Activated naive CD4-positive, alpha-beta T cell treated with anti-CD3 and anti-CD28 coated beads, Interleukin-2, amount 50 U/mL, for 24 hours (primary cell): ENCODE data around the gene CNIH1.

Experiments
- H3K27ac Mint-ChIP-seq: one replicate; pipeline ENCODE4 v1.8.0; 2021; ENCODE audit warnings: mild to moderate bottlenecking, mixed read lengths
- H3K27me3 Mint-ChIP-seq: one replicate; pipeline ENCODE4 v1.8.0; 2021; ENCODE audit warnings: mixed read lengths
- H3K36me3 Mint-ChIP-seq: one replicate; pipeline ENCODE4 v1.8.0; 2021; ENCODE audit warnings: mixed read lengths
- H3K4me1 Mint-ChIP-seq: one replicate; pipeline ENCODE4 v1.8.0; 2021; ENCODE audit warnings: mixed read lengths
- H3K4me3 Mint-ChIP-seq: one replicate; pipeline ENCODE4 v1.8.0; 2021; ENCODE audit warnings: mild to moderate bottlenecking, mixed read lengths
- H3K9me3 Mint-ChIP-seq: one replicate; pipeline ENCODE4 v1.8.0; 2021; ENCODE audit warnings: mixed read lengths

Gene CNIH1

DNA sequence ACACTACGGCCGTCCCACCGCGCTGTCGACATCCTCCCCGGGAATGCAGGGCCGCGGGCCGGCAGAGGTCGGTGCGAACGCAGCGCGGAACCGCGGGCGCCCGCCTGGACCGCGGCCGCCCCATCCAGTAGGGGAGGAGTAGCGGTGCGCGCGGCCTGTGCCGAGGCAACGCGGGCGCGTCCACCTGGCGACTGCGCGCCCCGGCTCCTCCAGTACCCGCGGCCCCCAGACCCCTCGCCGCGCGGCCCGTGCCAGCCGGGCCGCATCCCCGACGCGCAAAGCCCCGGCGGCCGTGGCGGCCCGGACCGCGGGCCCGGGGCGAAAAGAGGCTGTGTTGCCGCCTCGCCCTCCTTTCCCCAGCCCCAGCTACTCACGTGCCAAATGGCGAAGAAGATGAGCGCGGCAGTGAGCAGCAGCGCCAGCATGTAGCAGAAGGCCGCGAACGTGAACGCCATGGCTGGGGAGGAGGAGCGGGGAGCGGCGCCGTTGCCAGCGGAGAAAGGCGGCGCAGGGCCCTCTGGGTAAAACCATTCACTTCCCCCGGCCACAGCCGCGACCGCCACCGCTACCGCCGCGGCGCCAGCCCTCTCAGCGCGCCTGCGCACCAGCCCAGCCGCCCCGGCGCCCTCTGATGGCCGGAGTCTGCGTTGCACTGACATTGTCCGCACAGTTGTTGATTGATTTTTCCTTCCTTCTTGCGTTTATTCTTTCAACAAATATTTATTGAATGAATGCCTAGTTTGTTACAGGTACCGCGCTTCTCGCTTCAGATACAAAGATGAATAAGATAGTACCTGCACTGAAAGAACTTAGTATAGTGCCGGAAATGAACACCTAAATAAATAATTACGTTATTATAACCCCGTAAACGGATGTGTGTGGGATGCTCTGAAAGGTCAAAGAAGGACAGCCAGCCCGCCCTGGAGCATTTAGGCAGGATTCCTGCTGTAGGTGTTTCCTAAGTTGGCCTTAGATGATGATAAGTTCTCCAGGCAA lies at the start of gene CNIH1:
Gene CNIH1 (minus strand): TSS at position 502 of the 996 bp plus-strand sequence. CDS start 47 bp downstream, at position 455.
- peaks cover 3% of the 10 kb centered on the region for H3K36me3 Mint-ChIP-seq
- H3K27ac Mint-ChIP-seq: peak within 1 kb of the TSS; percentile 91
- H3K4me3 Mint-ChIP-seq: peak within 1 kb of the TSS; percentile 94
- H3K27me3 Mint-ChIP-seq: no peaks in the 10 kb centered on the region
- peaks cover 54% of the 10 kb centered on the region for H3K4me1 Mint-ChIP-seq
- H3K9me3 Mint-ChIP-seq: no peaks in the 10 kb centered on the region

DNA sequence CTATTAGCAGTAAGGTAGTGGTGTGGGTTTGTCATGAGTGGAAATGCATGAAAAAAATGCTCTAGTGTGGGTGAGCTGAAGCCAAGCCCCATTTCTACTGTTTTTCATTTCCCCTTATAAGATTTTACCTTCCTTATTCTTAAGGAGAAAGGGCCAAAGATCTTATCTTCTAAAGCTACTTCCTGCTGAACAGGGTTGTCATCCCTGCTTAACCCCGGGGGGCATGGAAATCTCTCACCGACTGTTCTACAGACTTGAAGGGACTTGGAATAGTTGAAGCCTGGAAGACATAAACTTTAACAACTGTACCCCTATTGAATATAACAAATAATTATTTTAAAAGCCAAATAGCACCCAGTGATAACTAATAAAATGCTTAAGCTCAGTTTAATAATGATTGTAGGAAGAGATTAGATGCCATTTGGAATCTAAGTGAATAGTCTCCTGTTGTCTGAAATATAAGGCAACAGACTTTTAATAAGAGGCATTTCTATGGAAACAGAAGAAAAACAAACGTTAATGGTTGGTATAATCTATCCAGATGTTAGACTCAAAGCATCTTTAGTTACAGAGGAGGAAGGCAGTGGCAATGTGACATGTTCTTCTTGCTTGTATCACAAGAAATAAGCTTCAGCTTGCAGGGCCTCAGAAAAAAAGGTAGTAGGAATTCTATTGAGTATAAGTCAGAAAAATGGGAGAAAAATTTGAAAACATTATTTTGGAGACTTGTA lies 49.4 kb upstream of the CNIH1 start:
- Mint-ChIP-seq H3K4me1 (peaks cover 45% of the 10 kb centered on the region), H3K4me3 (no peak overlapping the region), H3K27me3 (no peaks in the 10 kb centered on the region), H3K27ac (no peak overlapping the region), H3K9me3 (no peaks in the 10 kb centered on the region), H3K36me3 (peaks cover 4% of the 10 kb centered on the region)

DNA sequence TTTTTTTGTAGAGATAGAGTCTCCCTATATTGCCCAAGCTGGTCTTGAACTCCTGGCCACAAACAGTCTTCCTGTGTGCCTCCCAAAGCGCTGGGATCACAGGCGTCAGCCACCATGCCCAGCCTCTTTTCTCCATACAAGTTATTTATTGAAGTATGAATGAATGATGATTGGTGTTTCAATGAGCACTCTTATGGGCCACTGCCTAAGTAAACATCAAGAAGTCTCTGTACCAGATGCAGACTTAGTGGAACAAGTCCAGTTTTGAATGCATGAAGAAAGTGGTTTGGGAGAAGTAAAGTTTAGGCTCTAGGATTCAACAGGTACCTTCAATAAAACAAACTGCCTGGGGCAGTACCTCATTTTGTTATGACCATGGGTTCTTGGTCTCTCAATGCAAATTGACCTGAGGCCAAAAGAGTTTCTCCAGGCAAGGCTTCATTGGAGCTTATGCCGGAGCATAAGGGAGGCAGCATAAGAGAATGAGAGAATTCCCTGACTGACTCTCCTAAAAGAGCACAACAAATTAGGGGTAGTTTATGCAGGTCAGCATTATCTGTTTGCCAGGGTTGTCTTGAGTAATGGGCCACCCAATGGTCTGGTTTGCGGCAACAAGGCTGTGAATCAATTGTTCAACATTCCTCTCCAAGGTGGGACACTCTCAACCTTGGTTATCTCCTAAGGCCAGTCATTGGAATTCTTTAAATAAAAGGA lies 48.7 kb upstream of the CNIH1 start:
- H3K36me3 Mint-ChIP-seq: peaks cover 4% of the 10 kb centered on the region
- H3K27ac Mint-ChIP-seq: peak overlapping the region; percentile 98
- peaks cover 53% of the 10 kb centered on the region for H3K4me1 Mint-ChIP-seq
- no peaks in the 10 kb centered on the region for H3K27me3 Mint-ChIP-seq
- peak overlapping the region; percentile 88 for H3K4me3 Mint-ChIP-seq
- no peaks in the 10 kb centered on the region for H3K9me3 Mint-ChIP-seq

DNA sequence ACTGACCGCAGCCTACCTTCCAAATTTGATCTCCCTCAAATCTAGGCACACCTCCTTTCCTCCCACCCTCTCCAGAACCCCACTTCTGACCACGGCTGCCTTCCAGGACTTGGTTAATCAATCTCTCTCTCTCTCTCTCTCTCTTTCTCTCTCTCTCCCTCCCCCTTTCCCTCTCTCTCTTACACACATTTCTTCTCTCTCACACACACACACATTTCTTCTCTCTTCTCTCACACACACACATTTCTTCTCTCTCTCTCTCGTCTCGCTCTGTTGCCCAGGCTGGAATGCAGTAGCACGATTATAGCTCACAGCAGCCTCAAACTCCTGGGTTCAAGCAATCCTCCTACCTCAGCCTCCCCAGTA lies 48.1 kb upstream of the CNIH1 start:
- peaks cover 58% of the 10 kb centered on the region for H3K4me1 Mint-ChIP-seq

DNA sequence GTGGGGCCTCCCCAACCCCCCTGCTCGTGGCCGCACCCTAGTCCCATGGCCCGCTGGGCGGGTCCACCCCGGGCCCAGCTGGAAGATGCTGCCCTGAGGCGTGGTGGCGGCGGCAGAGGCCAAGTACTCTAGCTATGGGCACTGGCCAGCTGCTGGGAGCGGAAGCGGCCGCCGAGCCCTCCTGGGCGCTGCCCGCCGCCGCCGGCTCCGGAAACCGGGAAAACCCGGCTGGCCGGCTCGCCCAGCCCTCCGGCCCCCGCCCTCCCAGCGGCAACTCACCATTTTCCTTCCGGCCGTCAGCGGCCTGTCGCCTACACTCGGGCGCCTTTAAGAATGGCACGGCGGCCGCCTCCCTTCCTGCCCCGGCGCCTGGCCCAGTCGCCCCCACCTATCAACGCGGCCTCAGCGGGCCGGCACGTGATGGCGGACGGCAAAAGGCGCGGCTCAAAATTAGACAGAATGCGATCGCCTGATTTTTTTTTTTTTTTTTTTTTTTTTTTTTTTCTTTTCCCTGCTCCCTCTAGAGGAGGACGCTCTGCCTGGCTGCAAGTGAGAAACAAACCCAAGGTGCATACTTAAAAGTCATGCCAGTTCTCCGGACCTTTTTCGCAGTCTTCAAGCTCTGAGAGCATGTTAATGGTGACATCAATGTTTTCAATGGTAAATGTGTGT lies 47.6 kb upstream of the CNIH1 start, which contains the start of gene GMFB:
Gene GMFB (minus strand): TSS at position 335 of the 672 bp plus-strand sequence. CDS start 53 bp downstream, at position 282.
- H3K9me3 Mint-ChIP-seq: no peaks in the 10 kb centered on the region
- H3K4me1 Mint-ChIP-seq: peaks cover 64% of the 10 kb centered on the region
- H3K27me3 Mint-ChIP-seq: no peaks in the 10 kb centered on the region
- peaks cover 5% of the 10 kb centered on the region for H3K36me3 Mint-ChIP-seq
- peak within 1 kb of the TSS; percentile 98 for H3K27ac Mint-ChIP-seq
- H3K4me3 Mint-ChIP-seq: peak within 1 kb of the TSS; percentile 90

More for the DNA sequence above, 48.1 kb upstream of the CNIH1 start:
- Mint-ChIP-seq H3K27me3 (no peaks in the 10 kb centered on the region), H3K36me3 (peaks cover 4% of the 10 kb centered on the region), H3K9me3 (no peaks in the 10 kb centered on the region), H3K27ac (peak overlapping the region; percentile 98), H3K4me3 (peak overlapping the region; percentile 88)

DNA sequence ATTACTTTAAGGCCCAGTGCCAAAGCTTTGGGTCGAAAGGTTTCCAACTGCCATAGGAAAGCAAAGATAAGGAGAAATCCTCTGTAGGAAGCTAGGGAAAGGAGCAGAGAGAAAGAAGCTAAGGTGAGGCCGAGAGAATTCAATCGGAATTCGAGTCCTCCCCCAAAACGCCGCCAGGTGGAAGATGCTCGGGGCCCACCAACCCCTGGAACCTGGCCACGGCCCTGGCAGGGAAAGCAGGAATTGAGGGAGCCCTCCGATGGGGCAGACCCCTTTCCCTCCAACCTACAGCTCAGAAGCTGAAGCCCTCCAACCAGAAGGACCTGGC lies 47.1 kb upstream of the CNIH1 start:
- H3K27me3 Mint-ChIP-seq: no peaks in the 10 kb centered on the region
- peak overlapping the region; percentile 80 for H3K27ac Mint-ChIP-seq
- H3K4me3 Mint-ChIP-seq: peak overlapping the region; percentile 90
- no peaks in the 10 kb centered on the region for H3K9me3 Mint-ChIP-seq
- peaks cover 68% of the 10 kb centered on the region for H3K4me1 Mint-ChIP-seq
- H3K36me3 Mint-ChIP-seq: peaks cover 6% of the 10 kb centered on the region

DNA sequence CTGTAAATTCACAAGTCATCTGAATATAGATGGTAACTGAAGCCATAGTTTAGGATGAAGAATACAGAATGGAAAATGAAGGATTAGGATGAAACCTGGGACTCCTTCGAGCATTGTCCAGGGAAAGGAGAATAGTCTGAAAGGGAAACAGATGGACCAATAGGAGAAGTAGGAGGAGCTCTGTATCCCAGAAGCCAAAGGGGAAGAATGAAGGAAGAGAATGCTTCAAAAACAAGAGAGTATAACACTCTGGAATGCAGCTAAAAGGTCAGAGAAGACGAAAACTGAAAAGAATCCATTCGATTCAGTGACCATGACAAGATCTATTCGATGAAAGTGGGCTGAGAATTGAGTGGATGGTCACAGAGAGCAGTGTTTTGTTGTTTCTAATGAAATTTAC lies 46.6 kb upstream of the CNIH1 start:
- Mint-ChIP-seq H3K36me3 (peaks cover 9% of the 10 kb centered on the region), H3K27me3 (no peaks in the 10 kb centered on the region), H3K4me3 (peak overlapping the region; percentile 90), H3K4me1 (peaks cover 72% of the 10 kb centered on the region), H3K9me3 (no peaks in the 10 kb centered on the region), H3K27ac (peak overlapping the region; percentile 80)

DNA sequence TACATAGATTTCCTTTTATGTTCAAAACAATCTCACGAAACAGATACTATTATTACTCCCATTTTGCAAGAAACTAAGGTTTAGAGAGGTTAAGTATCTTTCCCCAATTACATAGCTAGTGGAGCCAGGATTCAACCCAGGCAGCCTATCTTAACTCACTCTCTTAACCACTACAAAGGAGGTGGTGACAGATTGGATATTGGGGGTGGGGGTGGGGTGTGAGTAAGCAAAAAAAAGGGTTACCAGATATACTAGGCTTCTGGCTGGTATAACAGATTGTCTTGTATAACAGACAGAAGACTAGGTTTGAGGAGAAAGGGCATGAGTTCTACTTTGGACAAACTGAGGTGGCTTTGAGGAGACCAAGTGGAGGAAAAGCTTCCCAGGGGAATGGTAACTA lies 45.5 kb upstream of the CNIH1 start:
- peak overlapping the region; percentile 79 for H3K27ac Mint-ChIP-seq
- H3K27me3 Mint-ChIP-seq: no peaks in the 10 kb centered on the region
- H3K36me3 Mint-ChIP-seq: peaks cover 9% of the 10 kb centered on the region
- H3K4me1 Mint-ChIP-seq: peaks cover 80% of the 10 kb centered on the region
- H3K4me3 Mint-ChIP-seq: peak overlapping the region; percentile 90
- H3K9me3 Mint-ChIP-seq: no peaks in the 10 kb centered on the region

DNA sequence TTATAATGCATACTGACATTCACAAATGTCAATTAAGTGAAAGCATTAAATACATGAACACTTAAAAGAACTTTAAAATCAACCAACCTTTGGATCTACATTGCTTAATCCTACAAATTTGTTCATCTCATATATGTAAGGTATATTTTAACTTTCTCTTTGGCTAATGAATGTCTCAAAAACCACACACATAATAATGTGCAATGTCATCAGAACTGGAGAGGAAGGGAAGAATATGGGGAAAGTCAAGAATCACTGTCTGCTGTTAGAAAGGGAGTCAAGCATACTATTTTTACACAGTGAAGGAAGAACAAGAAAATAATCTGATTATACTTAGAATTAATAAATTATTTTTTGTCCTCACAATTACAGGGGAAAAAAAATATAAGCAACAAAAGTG lies 42.7 kb upstream of the CNIH1 start:
- Mint-ChIP-seq H3K4me3 (peak overlapping the region; percentile 35), H3K36me3 (peaks cover 12% of the 10 kb centered on the region), H3K27me3 (no peaks in the 10 kb centered on the region), H3K9me3 (no peaks in the 10 kb centered on the region), H3K27ac (peak overlapping the region; percentile 56), H3K4me1 (peaks cover 61% of the 10 kb centered on the region)

DNA sequence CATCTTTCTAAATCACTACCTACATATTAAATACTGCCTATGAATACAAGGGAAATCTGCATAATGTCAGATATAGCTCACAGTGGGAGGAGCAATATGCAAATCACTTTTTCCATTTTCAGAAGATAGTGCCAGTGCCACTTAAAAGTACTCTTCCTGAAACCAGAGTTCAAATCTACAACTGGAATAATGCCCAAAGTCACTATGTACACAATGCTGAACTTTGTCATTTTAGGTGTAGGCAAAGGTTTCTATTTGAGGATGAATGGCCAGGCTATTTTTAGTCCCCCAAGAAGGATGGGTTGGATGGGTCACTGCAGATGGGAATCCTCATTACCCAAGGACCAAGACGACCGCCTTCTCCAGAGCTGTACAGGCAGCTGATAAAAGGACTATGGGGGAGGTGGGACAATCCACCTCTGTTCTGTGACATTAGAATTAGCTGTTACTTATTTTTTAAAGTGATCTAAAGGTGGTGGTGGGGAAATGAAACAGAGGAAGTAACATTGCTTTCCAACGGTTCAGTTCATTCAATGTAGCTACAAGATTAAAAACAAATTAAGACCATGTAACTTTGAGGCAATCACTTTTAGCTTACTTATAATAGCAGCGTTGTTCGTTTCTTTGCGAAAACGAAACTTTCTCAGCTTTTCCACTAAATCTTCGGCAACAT lies 42.0 kb upstream of the CNIH1 start:
- Mint-ChIP-seq H3K4me1 (peaks cover 60% of the 10 kb centered on the region), H3K9me3 (no peaks in the 10 kb centered on the region), H3K36me3 (peaks cover 16% of the 10 kb centered on the region), H3K4me3 (no peak overlapping the region), H3K27ac (peak overlapping the region; percentile 44), H3K27me3 (no peaks in the 10 kb centered on the region)

DNA sequence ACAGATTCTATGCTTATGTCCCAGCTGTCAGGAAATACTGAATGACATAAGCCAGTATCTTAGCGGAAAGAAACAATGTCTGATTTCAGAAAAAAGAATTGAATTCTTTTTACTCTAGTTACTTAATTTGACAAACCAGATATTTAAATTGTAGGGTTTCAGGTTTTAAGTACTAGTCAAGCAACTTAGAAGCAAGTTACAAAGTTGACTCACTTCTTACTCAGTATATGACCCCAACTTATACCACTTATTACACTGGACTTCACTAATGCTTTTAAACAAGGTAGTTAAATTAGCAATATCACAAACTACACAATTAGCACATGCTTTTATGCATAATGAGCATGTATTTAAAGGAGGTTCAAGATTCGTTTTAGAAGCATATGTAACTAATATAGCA lies 40.5 kb upstream of the CNIH1 start:
- Mint-ChIP-seq H3K9me3 (no peaks in the 10 kb centered on the region), H3K36me3 (peaks cover 17% of the 10 kb centered on the region), H3K4me1 (peaks cover 47% of the 10 kb centered on the region), H3K27ac (no peak overlapping the region), H3K27me3 (no peaks in the 10 kb centered on the region), H3K4me3 (no peak overlapping the region)

DNA sequence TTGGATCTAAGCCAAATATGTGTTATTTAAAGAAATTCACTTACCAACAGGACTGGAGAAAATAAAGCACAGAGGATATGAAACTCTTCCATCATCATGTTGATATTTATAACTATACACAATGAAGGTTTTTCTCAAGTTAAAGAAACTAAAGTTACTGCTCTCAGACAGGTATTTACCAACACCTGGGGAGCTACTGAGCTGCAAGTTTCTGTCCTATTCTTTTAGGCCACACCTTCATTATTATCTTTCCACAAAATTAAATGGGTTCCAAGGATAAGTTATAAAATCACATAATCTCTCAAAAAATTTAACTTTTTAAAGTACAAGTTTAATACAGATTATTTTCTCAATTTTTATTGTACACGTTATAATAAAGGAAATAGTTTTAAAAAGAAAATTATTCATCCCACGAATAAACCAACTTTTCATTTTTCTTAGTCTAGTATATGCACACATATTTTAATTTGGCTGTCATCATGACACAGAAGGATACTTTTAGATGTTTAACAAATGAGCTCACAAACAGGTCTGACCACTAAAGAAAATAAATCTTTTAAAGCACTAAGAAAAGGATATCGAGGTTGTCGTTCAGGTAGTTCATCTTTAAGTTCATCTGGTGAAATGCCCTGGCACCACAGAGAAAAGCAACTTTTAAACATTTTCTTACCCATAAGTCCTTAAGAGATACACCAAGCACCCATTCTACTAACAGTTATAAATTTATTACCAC lies 39.8 kb upstream of the CNIH1 start:
- Mint-ChIP-seq H3K27ac (no peak overlapping the region), H3K4me3 (no peak overlapping the region), H3K27me3 (no peaks in the 10 kb centered on the region), H3K36me3 (peaks cover 16% of the 10 kb centered on the region), H3K4me1 (peaks cover 45% of the 10 kb centered on the region), H3K9me3 (no peaks in the 10 kb centered on the region)

DNA sequence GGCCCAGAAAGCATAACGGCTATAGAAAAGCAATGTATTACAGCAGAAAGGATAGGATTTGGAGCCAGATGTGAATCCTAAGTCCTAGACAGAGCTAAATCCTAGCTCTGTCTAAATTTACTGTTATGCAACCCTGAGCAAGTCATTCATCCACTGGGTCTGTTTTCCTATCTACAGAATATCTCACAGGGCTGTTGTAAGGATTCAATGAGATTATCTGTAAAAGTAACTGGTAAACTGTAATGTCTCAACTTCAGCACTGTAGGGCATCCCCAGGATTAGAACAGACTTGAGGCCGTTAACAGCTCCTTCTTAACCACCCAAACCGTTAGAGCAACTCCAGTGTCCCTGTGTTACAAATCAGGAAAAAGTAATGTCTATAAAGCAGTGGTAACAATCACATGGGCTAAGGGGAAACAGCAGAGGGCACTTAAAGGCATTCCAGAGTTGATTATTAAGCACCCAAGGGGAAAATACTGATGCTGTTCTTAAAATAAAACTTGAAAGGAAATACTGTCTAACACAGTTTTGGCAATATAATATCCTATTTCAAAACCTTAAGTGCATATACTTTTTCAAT lies 37.6 kb upstream of the CNIH1 start:
- Mint-ChIP-seq H3K9me3 (no peaks in the 10 kb centered on the region), H3K27me3 (no peaks in the 10 kb centered on the region), H3K36me3 (peaks cover 19% of the 10 kb centered on the region), H3K27ac (no peak overlapping the region), H3K4me3 (no peak overlapping the region), H3K4me1 (peaks cover 22% of the 10 kb centered on the region)

DNA sequence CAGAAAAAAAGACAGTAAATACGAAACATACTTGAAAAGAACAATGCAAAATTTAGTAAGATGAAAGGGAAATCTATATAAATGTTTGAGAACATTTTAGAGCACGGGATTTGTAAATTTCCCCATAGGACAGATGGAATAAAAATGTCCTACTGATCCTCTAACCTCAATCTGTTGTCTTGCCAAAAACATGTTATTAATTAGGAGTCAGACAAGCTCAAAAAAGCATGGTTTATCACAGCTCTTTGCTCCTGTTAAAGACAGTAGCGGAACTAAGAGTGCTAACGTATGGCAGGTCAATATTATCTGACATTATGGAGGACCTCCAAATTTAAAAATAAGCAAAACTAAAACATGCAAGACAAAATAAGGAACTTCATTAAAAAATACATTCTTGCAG lies 34.7 kb upstream of the CNIH1 start:
- no peak overlapping the region for H3K4me3 Mint-ChIP-seq

More for the DNA sequence above, 34.7 kb upstream of the CNIH1 start:
- H3K9me3 Mint-ChIP-seq: no peaks in the 10 kb centered on the region
- H3K36me3 Mint-ChIP-seq: peaks cover 16% of the 10 kb centered on the region
- peaks cover 6% of the 10 kb centered on the region for H3K4me1 Mint-ChIP-seq
- peak overlapping the region; percentile 59 for H3K27ac Mint-ChIP-seq
- no peaks in the 10 kb centered on the region for H3K27me3 Mint-ChIP-seq
